Purkinje cell (primary cell): ENCODE results near the gene PTGES3. TPM values are rescaled to one million over a fixed set of nuclear protein-coding genes. Genes with fewer than 3 reads are reported as not detected.

Experiments used
- polyA plus RNA-seq: library from polyadenylated mRNA; unstranded; fragments of >200 nt; fragmentation: Nextera tagmentation; gene quantifications from 2 replicates; pipeline ENCODE4 v1.2.1, GENCODE V29; 2014

PTGES3 gene, protein sequence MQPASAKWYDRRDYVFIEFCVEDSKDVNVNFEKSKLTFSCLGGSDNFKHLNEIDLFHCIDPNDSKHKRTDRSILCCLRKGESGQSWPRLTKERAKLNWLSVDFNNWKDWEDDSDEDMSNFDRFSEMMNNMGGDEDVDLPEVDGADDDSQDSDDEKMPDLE
- 186 and 202 TPM in 2 replicates for polyA plus RNA-seq

GRCh38 chr12:56688129-56688845 lies at the start of gene PTGES3:
PTGES3 (minus strand) TSS chr12:56688284; CDS start chr12:56687999, 285 bp downstream.

GRCh38 chr12:56724972-56725722 lies 37.1 kb upstream of the PTGES3 start, which contains the start of gene NACA:
NACA (minus strand) TSS chr12:56725299; CDS start chr12:56724521, 778 bp downstream.

GRCh38 chr12:56645717-56646446 lies 42.2 kb downstream of the PTGES3 start, which contains the start of gene ATP5F1B:
ATP5F1B (minus strand) TSS chr12:56645984; CDS start chr12:56645963, 21 bp downstream.

GRCh38 chr12:56630180-56630632 lies 57.9 kb downstream of the PTGES3 start, which contains the start of gene BAZ2A:
BAZ2A (minus strand) TSS chr12:56630326; CDS start chr12:56617530, 12,796 bp downstream.

Other genes starting within 250 kb of the PTGES3 start
- 0.20 and 0.63 TPM in 2 replicates for gene TIMELESS, start 238.9 kb downstream of the PTGES3 start, polyA plus RNA-seq
- gene MIP, start 233.6 kb downstream of the PTGES3 start, polyA plus RNA-seq: 0.51 TPM in 1 of 2 replicates, not detected in the other
- 1.6 and 3.1 TPM in 2 replicates for gene SPRYD4, start 219.7 kb downstream of the PTGES3 start, polyA plus RNA-seq
- 8.9 and 18.7 TPM in 2 replicates for gene GLS2, start 200.1 kb downstream of the PTGES3 start, polyA plus RNA-seq
- gene RBMS2, start 166.5 kb downstream of the PTGES3 start, polyA plus RNA-seq: 0.30 and 0.83 TPM in 2 replicates
- gene BAZ2A, start 58.0 kb downstream of the PTGES3 start, polyA plus RNA-seq: 4.4 and 17.9 TPM in 2 replicates
- gene ATP5F1B, start 42.3 kb downstream of the PTGES3 start, polyA plus RNA-seq: 2,487 and 2,988 TPM in 2 replicates
- gene NACA, start 37.0 kb upstream of the PTGES3 start, polyA plus RNA-seq: 903 and 969 TPM in 2 replicates
- gene PRIM1, start 64.0 kb upstream of the PTGES3 start, polyA plus RNA-seq: 6.0 and 11.7 TPM in 2 replicates
- gene HSD17B6, start 75.0 kb upstream of the PTGES3 start, polyA plus RNA-seq: 21.1 and 25.0 TPM in 2 replicates
- 0.54 TPM in 1 of 2 replicates, not detected in the other for gene SDR9C7, start 246.1 kb upstream of the PTGES3 start, polyA plus RNA-seq